GM06990 (cell line): Measurements from ENCODE around the gene DBN1.

Source experiments
- DNase-seq: peaks from one replicate; pipeline ENCODE4 v3.0.0-alpha.2; 2011; ENCODE audit not compliant: insufficient read length; ENCODE audit errors: extremely low read depth
- H3K27me3 ChIP-seq: replicated peaks from 2 replicates; pipeline ENCODE4 v1.6.0; 2011; ENCODE audit warnings: low read length; ENCODE audit not compliant: control insufficient read depth, insufficient read depth
- H3K36me3 ChIP-seq: 2 replicates; pipeline ENCODE4 v1.5.1; 2011; ENCODE audit warnings: low read length; ENCODE audit not compliant: control insufficient read depth, insufficient read depth
- H3K4me3 ChIP-seq: replicated peaks from 2 replicates; pipeline ENCODE4 v1.5.1; 2011; ENCODE audit warnings: low read depth, mild to moderate bottlenecking, control low read depth, low read length
- CTCF ChIP-seq: IDR thresholded peaks from 2 replicates; pipeline ENCODE4 v1.5.1; 2011; ENCODE audit warnings: low read length, control low read depth, mild to moderate bottlenecking, inconsistent platforms; ENCODE audit not compliant: insufficient read depth, poor library complexity, severe bottlenecking

The DBN1 gene

GRCh38 chr5:177494346-177495195 is 21.1 kb upstream of the DBN1 start:
- H3K4me3 ChIP-seq, result no peak overlapping the region

GRCh38 chr5:177493795-177494345 is 20.4 kb upstream of the DBN1 start:
- no peak overlapping the region for H3K4me3 ChIP-seq
- H3K27me3 ChIP-seq, result peaks cover 2% of the 10 kb centered on the region
- TF ChIP-seq CTCF, result no peak
- DNase-seq, result no peak
- H3K36me3 ChIP-seq, result no peaks in the 10 kb centered on the region; the same call in 1 of the 2 replicates

More at GRCh38 chr5:177494346-177495195, 21.1 kb upstream of the DBN1 start:
- TF ChIP-seq CTCF, result peak; percentile 17
- DNase-seq, result no peak
- Histone ChIP-seq H3K36me3 (no peaks in the 10 kb centered on the region; the same call in 1 of the 2 replicates), H3K27me3 (peaks cover 2% of the 10 kb centered on the region)

- TF ChIP-seq CTCF, result no peak
- Histone ChIP-seq H3K4me3 (no peak overlapping the region), H3K27me3 (no peaks in the 10 kb centered on the region), H3K36me3 (no peaks in the 10 kb centered on the region; the same call in 1 of the 2 replicates)
- DNase-seq, result no peak
Measured at GRCh38 chr5:177492841-177493240, 19.4 kb upstream of the DBN1 start.

GRCh38 chr5:177491983-177492746 is 18.7 kb upstream of the DBN1 start:
- no peak for TF ChIP-seq CTCF
- Histone ChIP-seq H3K36me3 (no peaks in the 10 kb centered on the region; the same call in none of the 2 replicates), H3K4me3 (no peak overlapping the region), H3K27me3 (no peaks in the 10 kb centered on the region)
- no peak for DNase-seq

GRCh38 chr5:177491429-177491945 is 18.1 kb upstream of the DBN1 start:
- Histone ChIP-seq H3K27me3 (no peaks in the 10 kb centered on the region), H3K4me3 (no peak overlapping the region), H3K36me3 (no peaks in the 10 kb centered on the region; the same call in none of the 2 replicates)
- no peak for TF ChIP-seq CTCF
- no peak for DNase-seq
